Measurements from ENCODE around the gene TK2.

TK2 gene

GRCh38 chr16:66489385-66489784 lies 60.5 kb downstream of the TK2 start:
- Histone ChIP-seq H3K27me3 (ENCODE audit: low read length) (no peaks in the 10 kb centered on the region), H4K20me1 (ENCODE audit: low read depth, low read length) (no peaks in the 10 kb centered on the region), H3K36me3 (ENCODE audit: low read length) (no peaks in the 10 kb centered on the region), H3K4me2 (ENCODE audit: low read depth, low read length, poor library complexity, severe bottlenecking) (no peak overlapping the region), H3K79me2 (ENCODE audit: insufficient read depth, low read length) (no peaks in the 10 kb centered on the region), H3K27ac (ENCODE audit: low read depth, low read length) (no peak overlapping the region), H3K9me3 (ENCODE audit: insufficient read depth, low read length) (no peaks in the 10 kb centered on the region), H3K9me2 (replicated peaks; ENCODE audit: insufficient read depth, low read length) (no peaks in the 10 kb centered on the region), H2AFZ (ENCODE audit: low read depth, low read length, severe bottlenecking) (no peak overlapping the region), H3F3A (ENCODE audit: insufficient read depth) (no peaks in the 10 kb centered on the region), H3K9ac (ENCODE audit: low read length) (no peak overlapping the region), H3K4me3 (ENCODE audit: insufficient read depth, low read length, poor library complexity, severe bottlenecking) (no peak overlapping the region)
- TF ChIP-seq, protein P1, sequence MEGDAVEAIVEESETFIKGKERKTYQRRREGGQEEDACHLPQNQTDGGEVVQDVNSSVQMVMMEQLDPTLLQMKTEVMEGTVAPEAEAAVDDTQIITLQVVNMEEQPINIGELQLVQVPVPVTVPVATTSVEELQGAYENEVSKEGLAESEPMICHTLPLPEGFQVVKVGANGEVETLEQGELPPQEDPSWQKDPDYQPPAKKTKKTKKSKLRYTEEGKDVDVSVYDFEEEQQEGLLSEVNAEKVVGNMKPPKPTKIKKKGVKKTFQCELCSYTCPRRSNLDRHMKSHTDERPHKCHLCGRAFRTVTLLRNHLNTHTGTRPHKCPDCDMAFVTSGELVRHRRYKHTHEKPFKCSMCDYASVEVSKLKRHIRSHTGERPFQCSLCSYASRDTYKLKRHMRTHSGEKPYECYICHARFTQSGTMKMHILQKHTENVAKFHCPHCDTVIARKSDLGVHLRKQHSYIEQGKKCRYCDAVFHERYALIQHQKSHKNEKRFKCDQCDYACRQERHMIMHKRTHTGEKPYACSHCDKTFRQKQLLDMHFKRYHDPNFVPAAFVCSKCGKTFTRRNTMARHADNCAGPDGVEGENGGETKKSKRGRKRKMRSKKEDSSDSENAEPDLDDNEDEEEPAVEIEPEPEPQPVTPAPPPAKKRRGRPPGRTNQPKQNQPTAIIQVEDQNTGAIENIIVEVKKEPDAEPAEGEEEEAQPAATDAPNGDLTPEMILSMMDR (IDR thresholded peaks at IDR 0.05; ENCODE audit: insufficient read depth, low read length, poor library complexity, severe bottlenecking) = no peak
- no peak for TF ChIP-seq EZH2phosphoT487 (conservative IDR thresholded peaks at IDR 0.05; ENCODE audit: low read length)

DNA sequence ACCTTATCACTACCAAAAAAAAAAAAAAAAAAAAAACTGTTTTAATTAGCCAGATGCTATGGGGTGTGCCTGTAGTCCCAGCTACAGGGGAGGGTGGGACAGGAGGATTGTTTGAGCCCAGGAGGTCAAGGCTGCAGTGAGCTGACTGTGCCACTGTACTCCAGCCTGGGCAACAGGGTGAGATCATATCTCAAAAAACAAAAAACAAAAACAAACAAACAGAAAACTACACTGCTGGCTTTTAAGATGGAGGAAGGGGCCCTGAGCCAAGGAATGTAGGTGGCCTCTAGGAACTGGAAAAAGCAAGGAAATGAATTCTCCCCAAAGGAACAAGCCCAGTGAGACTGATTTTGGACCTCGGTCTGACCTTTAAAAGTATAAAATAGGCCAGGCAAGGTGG lies 61.4 kb downstream of the TK2 start:
- H3K4me3 ChIP-seq (ENCODE audit: insufficient read depth, low read length, poor library complexity, severe bottlenecking) = no peak overlapping the region
- no peaks in the 10 kb centered on the region for H3K36me3 ChIP-seq (ENCODE audit: low read length)
- H4K20me1 ChIP-seq (ENCODE audit: low read depth, low read length) = no peaks in the 10 kb centered on the region
- no peaks in the 10 kb centered on the region for H3F3A ChIP-seq (ENCODE audit: insufficient read depth)
- H3K9me2 ChIP-seq (replicated peaks; ENCODE audit: insufficient read depth, low read length) = no peaks in the 10 kb centered on the region
- no peak overlapping the region for H3K27ac ChIP-seq (ENCODE audit: low read depth, low read length)
- no peaks in the 10 kb centered on the region for H3K9me3 ChIP-seq (ENCODE audit: insufficient read depth, low read length)
- H3K4me2 ChIP-seq (ENCODE audit: low read depth, low read length, poor library complexity, severe bottlenecking) = no peak overlapping the region
- no peaks in the 10 kb centered on the region for H3K79me2 ChIP-seq (ENCODE audit: insufficient read depth, low read length)
- no peak overlapping the region for H3K9ac ChIP-seq (ENCODE audit: low read length)
- no peak overlapping the region for H2AFZ ChIP-seq (ENCODE audit: low read depth, low read length, severe bottlenecking)
- TF ChIP-seq EZH2phosphoT487 (conservative IDR thresholded peaks at IDR 0.05; ENCODE audit: low read length) = no peak
- TF ChIP-seq, protein P1 (IDR thresholded peaks at IDR 0.05; ENCODE audit: insufficient read depth, low read length, poor library complexity, severe bottlenecking) = no peak
- no peaks in the 10 kb centered on the region for H3K27me3 ChIP-seq (ENCODE audit: low read length)

GRCh38 chr16:66487580-66488275 lies 62.2 kb downstream of the TK2 start:
- Histone ChIP-seq H3K36me3 (ENCODE audit: low read length) (no peaks in the 10 kb centered on the region), H3K9me3 (ENCODE audit: insufficient read depth, low read length) (no peaks in the 10 kb centered on the region), H3K4me3 (ENCODE audit: insufficient read depth, low read length, poor library complexity, severe bottlenecking) (no peak overlapping the region), H3K27me3 (ENCODE audit: low read length) (no peaks in the 10 kb centered on the region), H3K79me2 (ENCODE audit: insufficient read depth, low read length) (no peaks in the 10 kb centered on the region), H3K9ac (ENCODE audit: low read length) (no peak overlapping the region), H2AFZ (ENCODE audit: low read depth, low read length, severe bottlenecking) (no peak overlapping the region), H3K27ac (ENCODE audit: low read depth, low read length) (no peak overlapping the region), H4K20me1 (ENCODE audit: low read depth, low read length) (no peaks in the 10 kb centered on the region), H3F3A (ENCODE audit: insufficient read depth) (no peaks in the 10 kb centered on the region), H3K4me2 (ENCODE audit: low read depth, low read length, poor library complexity, severe bottlenecking) (no peak overlapping the region), H3K9me2 (replicated peaks; ENCODE audit: insufficient read depth, low read length) (no peaks in the 10 kb centered on the region)
- TF ChIP-seq, protein P1 (IDR thresholded peaks at IDR 0.05; ENCODE audit: insufficient read depth, low read length, poor library complexity, severe bottlenecking) = no peak
- no peak for TF ChIP-seq EZH2phosphoT487 (conservative IDR thresholded peaks at IDR 0.05; ENCODE audit: low read length)
